Cardiac fibroblast (primary cell): ENCODE data around the gene FAM83C.

ENCODE experiments used
- DNase-seq, 2 donors: peaks; one replicate each; pipeline versions ENCODE4 v3.0.0 to v3.0.0-alpha.2; 2010; ENCODE audit warnings: low read depth in 2 of 2
- H3K4me3 ChIP-seq, 2 donors: replicated peaks in 1 of 2; 1 replicate in 1 of 2; 2 replicates in 1 of 2; pipeline ENCODE4 v1.5.1; 2011; ENCODE audit warnings: low read depth in 2 of 2, low read length in 2 of 2, mild to moderate bottlenecking in 2 of 2, moderate library complexity in 1 of 2
- CTCF ChIP-seq: IDR thresholded peaks from one replicate; pipeline ENCODE4 v1.5.1; 2011; ENCODE audit warnings: low read depth, mild to moderate bottlenecking, low read length, inconsistent platforms

The FAM83C gene

GRCh38 chr20:35248641-35249475 is 43.4 kb downstream of the FAM83C start:
- no peak for DNase-seq
- no peak for TF ChIP-seq CTCF

GRCh38 chr20:35246723-35247122 is 45.5 kb downstream of the FAM83C start:
- no peak overlapping the region for H3K4me3 ChIP-seq
- no peak for TF ChIP-seq CTCF
- no peak for DNase-seq

More at GRCh38 chr20:35248641-35249475, 43.4 kb downstream of the FAM83C start:
- H3K4me3 ChIP-seq, result no peak overlapping the region

DNA sequence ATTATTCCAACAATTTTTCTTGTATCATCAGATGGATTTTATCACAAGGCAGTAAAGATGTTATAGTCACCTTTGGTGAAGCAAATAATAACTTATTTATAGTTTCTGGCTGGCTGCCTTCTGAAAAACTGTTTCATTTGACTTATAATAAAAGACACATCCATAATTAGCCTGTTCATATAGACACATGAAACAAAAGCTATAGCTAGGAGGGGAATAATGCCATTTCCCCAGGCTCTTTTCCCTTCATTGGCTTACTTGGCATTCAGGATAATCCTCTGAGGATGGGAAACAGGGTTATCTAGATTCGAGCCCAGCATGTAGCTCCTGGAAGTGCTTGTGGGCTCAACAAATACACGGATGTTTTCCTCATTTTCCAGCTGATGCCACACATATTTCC is 48.2 kb downstream of the FAM83C start:
- DNase-seq, result no peak
- no peak overlapping the region for H3K4me3 ChIP-seq
- no peak for TF ChIP-seq CTCF

- no peak overlapping the region for H3K4me3 ChIP-seq
- no peak for TF ChIP-seq CTCF
- DNase-seq, result no peak
These were observed 48.9 kb downstream of the FAM83C start for GRCh38 chr20:35243317-35243716.

DNA sequence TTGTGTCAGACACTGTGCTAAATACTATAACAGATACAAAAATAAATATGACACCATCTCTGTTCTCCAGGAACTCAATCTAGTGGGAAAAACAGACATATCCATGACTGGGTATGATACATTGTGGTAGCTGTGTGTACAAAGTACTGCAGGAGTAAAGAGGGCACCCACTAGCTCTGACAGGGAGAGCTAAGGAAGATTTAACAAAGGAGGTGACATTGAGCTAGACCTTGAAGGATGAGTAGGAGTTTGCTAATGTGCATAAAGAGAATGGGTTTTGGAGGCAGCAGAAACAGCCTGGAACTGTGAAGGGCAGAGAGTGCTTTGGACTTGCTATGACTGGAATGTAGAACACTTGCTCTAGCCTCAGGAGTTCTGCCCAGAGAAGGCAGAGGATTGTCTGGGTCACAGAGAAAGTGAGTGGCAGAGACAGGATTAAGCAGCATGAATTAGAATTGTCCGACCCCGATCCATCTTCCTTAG is 51.4 kb downstream of the FAM83C start:
- TF ChIP-seq CTCF, result no peak
- DNase-seq, result no peak
- H3K4me3 ChIP-seq, result no peak overlapping the region

- no peak for DNase-seq
- H3K4me3 ChIP-seq, result no peak overlapping the region
- no peak for TF ChIP-seq CTCF
These were observed 52.0 kb downstream of the FAM83C start for GRCh38 chr20:35240083-35240810.
